ENCODE results near the gene RCN2.

- TF ChIP-seq POLR2AphosphoS5 (IDR thresholded peaks at IDR 0.05; ENCODE audit: low read depth), result no peak
- TF ChIP-seq, protein P1, sequence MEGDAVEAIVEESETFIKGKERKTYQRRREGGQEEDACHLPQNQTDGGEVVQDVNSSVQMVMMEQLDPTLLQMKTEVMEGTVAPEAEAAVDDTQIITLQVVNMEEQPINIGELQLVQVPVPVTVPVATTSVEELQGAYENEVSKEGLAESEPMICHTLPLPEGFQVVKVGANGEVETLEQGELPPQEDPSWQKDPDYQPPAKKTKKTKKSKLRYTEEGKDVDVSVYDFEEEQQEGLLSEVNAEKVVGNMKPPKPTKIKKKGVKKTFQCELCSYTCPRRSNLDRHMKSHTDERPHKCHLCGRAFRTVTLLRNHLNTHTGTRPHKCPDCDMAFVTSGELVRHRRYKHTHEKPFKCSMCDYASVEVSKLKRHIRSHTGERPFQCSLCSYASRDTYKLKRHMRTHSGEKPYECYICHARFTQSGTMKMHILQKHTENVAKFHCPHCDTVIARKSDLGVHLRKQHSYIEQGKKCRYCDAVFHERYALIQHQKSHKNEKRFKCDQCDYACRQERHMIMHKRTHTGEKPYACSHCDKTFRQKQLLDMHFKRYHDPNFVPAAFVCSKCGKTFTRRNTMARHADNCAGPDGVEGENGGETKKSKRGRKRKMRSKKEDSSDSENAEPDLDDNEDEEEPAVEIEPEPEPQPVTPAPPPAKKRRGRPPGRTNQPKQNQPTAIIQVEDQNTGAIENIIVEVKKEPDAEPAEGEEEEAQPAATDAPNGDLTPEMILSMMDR (IDR thresholded peaks at IDR 0.05; ENCODE audit: insufficient read depth, low read length), result no peak
- TF ChIP-seq, protein P2, sequence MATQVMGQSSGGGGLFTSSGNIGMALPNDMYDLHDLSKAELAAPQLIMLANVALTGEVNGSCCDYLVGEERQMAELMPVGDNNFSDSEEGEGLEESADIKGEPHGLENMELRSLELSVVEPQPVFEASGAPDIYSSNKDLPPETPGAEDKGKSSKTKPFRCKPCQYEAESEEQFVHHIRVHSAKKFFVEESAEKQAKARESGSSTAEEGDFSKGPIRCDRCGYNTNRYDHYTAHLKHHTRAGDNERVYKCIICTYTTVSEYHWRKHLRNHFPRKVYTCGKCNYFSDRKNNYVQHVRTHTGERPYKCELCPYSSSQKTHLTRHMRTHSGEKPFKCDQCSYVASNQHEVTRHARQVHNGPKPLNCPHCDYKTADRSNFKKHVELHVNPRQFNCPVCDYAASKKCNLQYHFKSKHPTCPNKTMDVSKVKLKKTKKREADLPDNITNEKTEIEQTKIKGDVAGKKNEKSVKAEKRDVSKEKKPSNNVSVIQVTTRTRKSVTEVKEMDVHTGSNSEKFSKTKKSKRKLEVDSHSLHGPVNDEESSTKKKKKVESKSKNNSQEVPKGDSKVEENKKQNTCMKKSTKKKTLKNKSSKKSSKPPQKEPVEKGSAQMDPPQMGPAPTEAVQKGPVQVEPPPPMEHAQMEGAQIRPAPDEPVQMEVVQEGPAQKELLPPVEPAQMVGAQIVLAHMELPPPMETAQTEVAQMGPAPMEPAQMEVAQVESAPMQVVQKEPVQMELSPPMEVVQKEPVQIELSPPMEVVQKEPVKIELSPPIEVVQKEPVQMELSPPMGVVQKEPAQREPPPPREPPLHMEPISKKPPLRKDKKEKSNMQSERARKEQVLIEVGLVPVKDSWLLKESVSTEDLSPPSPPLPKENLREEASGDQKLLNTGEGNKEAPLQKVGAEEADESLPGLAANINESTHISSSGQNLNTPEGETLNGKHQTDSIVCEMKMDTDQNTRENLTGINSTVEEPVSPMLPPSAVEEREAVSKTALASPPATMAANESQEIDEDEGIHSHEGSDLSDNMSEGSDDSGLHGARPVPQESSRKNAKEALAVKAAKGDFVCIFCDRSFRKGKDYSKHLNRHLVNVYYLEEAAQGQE (IDR thresholded peaks at IDR 0.05; ENCODE audit: insufficient replicate concordance, low read depth), result no peak
- TF ChIP-seq GABPA (IDR thresholded peaks at IDR 0.05; ENCODE audit: low read depth), result no peak
Measured at GRCh38 chr15:76999996-77000395, 68.4 kb downstream of the RCN2 start.

Data from HL-60 (cell line).